ENCODE results near the gene APRT.
A peak's percentile ranks its signal among the peaks of the same experiment; 100 is the strongest.

Gene APRT

GRCh38 chr16:88837806-88838205 is 26.1 kb upstream of the APRT start:
- no peak for TF ChIP-seq CTCF (IDR thresholded peaks at IDR 0.05; ENCODE audit: insufficient read depth, low read depth, low read length, missing control alignments)
- H3K4me3 ChIP-seq (ENCODE audit: low read length), result no peak overlapping the region
- DNase-seq (ENCODE audit: low read depth), result no peak

DNA sequence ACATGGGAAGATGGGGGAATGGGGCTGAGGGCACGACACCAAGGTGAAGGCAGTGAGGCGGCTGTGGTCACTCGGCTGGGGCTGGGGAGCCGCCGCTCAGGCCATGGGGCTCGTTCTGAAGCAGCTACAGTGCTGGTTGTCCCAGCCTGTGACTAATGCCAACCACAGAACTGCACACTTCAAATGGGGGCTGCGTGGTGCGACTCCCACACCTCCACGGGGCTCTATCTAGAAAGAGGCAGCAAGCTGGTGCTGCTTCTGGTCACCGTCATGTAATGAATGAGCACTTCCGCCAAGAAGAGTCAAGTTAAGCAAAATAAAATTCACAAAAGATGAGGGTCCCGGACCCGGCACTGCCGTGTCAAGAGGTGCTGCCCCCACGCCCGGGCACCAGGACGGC is 25.1 kb upstream of the APRT start:
- no peak for DNase-seq (ENCODE audit: low read depth)
- no peak overlapping the region for H3K4me3 ChIP-seq (ENCODE audit: low read length)
- TF ChIP-seq CTCF (IDR thresholded peaks at IDR 0.05; ENCODE audit: insufficient read depth, low read depth, low read length, missing control alignments), result no peak

- H3K4me3 ChIP-seq (ENCODE audit: low read length), result no peak overlapping the region
- TF ChIP-seq CTCF (IDR thresholded peaks at IDR 0.05; ENCODE audit: insufficient read depth, low read depth, low read length, missing control alignments), result no peak
- DNase-seq (ENCODE audit: low read depth), result no peak
These were observed 24.1 kb upstream of the APRT start for GRCh38 chr16:88835818-88836217.

GRCh38 chr16:88835383-88835782 is 23.7 kb upstream of the APRT start:
- no peak overlapping the region for H3K4me3 ChIP-seq (ENCODE audit: low read length)
- no peak for DNase-seq (ENCODE audit: low read depth)
- no peak for TF ChIP-seq CTCF (IDR thresholded peaks at IDR 0.05; ENCODE audit: insufficient read depth, low read depth, low read length, missing control alignments)

GRCh38 chr16:88834670-88835069 is 22.9 kb upstream of the APRT start:
- no peak for DNase-seq (ENCODE audit: low read depth)
- no peak overlapping the region for H3K4me3 ChIP-seq (ENCODE audit: low read length)
- no peak for TF ChIP-seq CTCF (IDR thresholded peaks at IDR 0.05; ENCODE audit: insufficient read depth, low read depth, low read length, missing control alignments)

GRCh38 chr16:88833086-88833485 is 21.4 kb upstream of the APRT start:
- TF ChIP-seq CTCF (IDR thresholded peaks at IDR 0.05; ENCODE audit: insufficient read depth, low read depth, low read length, missing control alignments), result no peak
- no peak overlapping the region for H3K4me3 ChIP-seq (ENCODE audit: low read length)
- DNase-seq (ENCODE audit: low read depth), result no peak

- DNase-seq (ENCODE audit: low read depth), result peak; percentile 49
- TF ChIP-seq CTCF (IDR thresholded peaks at IDR 0.05; ENCODE audit: insufficient read depth, low read depth, low read length, missing control alignments), result no peak
- no peak overlapping the region for H3K4me3 ChIP-seq (ENCODE audit: low read length)
These were observed 20.1 kb upstream of the APRT start for GRCh38 chr16:88831838-88832237.

All from epithelial cell of esophagus (primary cell).